NCI-H1417 (cell line): ENCODE data around the gene AMFR.

ENCODE experiments used
- DNase-seq, 3 experiments: peaks; one replicate each; lab custom pipeline; 2025; lab: John Stamatoyannopoulos, UW

AMFR gene

GRCh38 chr16:56348168-56349085, 76.9 kb downstream of the AMFR start:
- DNase-seq = no peak

- DNase-seq = no peak
Measured at GRCh38 chr16:56347670-56348069, 77.7 kb downstream of the AMFR start.

- DNase-seq = no peak
Measured at GRCh38 chr16:56347166-56347565, 78.2 kb downstream of the AMFR start.

- DNase-seq = no peak
Measured at GRCh38 chr16:56346131-56346890, 79.0 kb downstream of the AMFR start.

- no peak for DNase-seq
Measured at GRCh38 chr16:56345406-56346050, 79.8 kb downstream of the AMFR start.

- DNase-seq = no peak
Measured at GRCh38 chr16:56344518-56345405, 80.6 kb downstream of the AMFR start.

GRCh38 chr16:56343661-56344517, 81.5 kb downstream of the AMFR start:
- DNase-seq = no peak

- DNase-seq = no peak
Measured at GRCh38 chr16:56341656-56342399, 83.5 kb downstream of the AMFR start.

- DNase-seq = no peak
Measured at GRCh38 chr16:56340864-56341365, 84.4 kb downstream of the AMFR start.

GRCh38 chr16:56340416-56340815, 84.9 kb downstream of the AMFR start:
- no peak for DNase-seq

- no peak for DNase-seq
Measured at GRCh38 chr16:56339431-56340195, 85.7 kb downstream of the AMFR start.

GRCh38 chr16:56338566-56339318, 86.6 kb downstream of the AMFR start:
- no peak for DNase-seq

GRCh38 chr16:56337858-56338325, 87.5 kb downstream of the AMFR start:
- no peak for DNase-seq

- no peak for DNase-seq
Measured at GRCh38 chr16:56337131-56337857, 88.1 kb downstream of the AMFR start.

- DNase-seq = no peak
Measured at GRCh38 chr16:56336711-56337110, 88.6 kb downstream of the AMFR start.

GRCh38 chr16:56336071-56336688, 89.2 kb downstream of the AMFR start:
- DNase-seq = no peak

GRCh38 chr16:56334761-56335160, 90.6 kb downstream of the AMFR start:
- DNase-seq = no peak
